Prostate gland (tissue), 2 donors: ENCODE data around the gene TNFRSF25. TPM values are rescaled to one million over a fixed set of nuclear protein-coding genes. Genes with fewer than 3 reads are reported as not detected.

ENCODE experiments used
- DNase-seq: peaks from one replicate; pipeline ENCODE4 v3.0.0-alpha.2; 2019; ENCODE audit warnings: low spot score
- H3K27ac ChIP-seq, 2 donors: fragments of 200-600 bp; sonication (generic); 2 replicates each; pipeline ENCODE4 v1.5.1; 2017 to 2019
- H3K27me3 ChIP-seq: fragments of 200-600 bp; sonication (generic); replicated peaks from 2 replicates; pipeline ENCODE4 v1.5.1; 2019; ENCODE audit not compliant: insufficient read depth
- H3K36me3 ChIP-seq, 2 donors: fragments of 200-600 bp; sonication (generic); 1 replicate in 1 of 2; 2 replicates in 1 of 2; pipeline versions ENCODE4 v1.5.1 to v1.8.1; 2017 to 2019
- H3K4me1 ChIP-seq: fragments of 200-600 bp; sonication (generic); replicated peaks from 2 replicates; pipeline ENCODE4 v1.5.1; 2019
- H3K4me3 ChIP-seq, 2 donors: fragments of 200-600 bp; sonication (generic); 2 replicates each; pipeline ENCODE4 v1.5.1; 2017 to 2019
- H3K9me3 ChIP-seq: fragments of 200-600 bp; sonication (generic); 2 replicates; pipeline ENCODE4 v1.5.1; 2017
- POLR2A ChIP-seq: fragments of 450-650 bp; IDR thresholded peaks from one replicate; pipeline ENCODE4 v1.6.1; 2016; ENCODE audit warnings: antibody characterized with exemption, mild to moderate bottlenecking
- POLR2AphosphoS5 ChIP-seq: sonication (generic); formaldehyde crosslinking; IDR thresholded peaks from one replicate; pipeline ENCODE4 v1.6.1; 2017; ENCODE audit warnings: antibody characterized with exemption
- WGBS: methylation state at CpG from one replicate; pipeline ENCODE4 v1.1.5; 2018; 5-methylcytosine and 5-hydroxymethylcytosine counted together
- intact Hi-C: fragments of 100-400 bp; cut with DNase I; formaldehyde crosslinking; loops from one replicate; pipeline ENCODE4 v1.14.2; 2022
- total RNA-seq, 2 donors: library from RNA; depleted of rRNA; stranded (reverse); fragments of >200 nt; gene quantifications; one replicate each; pipeline ENCODE4 v1.1.0, GENCODE V29; 2016
- TF ChIP-seq, protein P1 (sequence below), 4 experiments: fragments of 200-600 bp in 2 of 4; fragments of 450-650 bp in 2 of 4; sonication (generic) in 2 of 4; IDR thresholded peaks; 1 replicate in 3 of 4; 2 replicates in 1 of 4; pipeline ENCODE4 v1.5.1; 2016 to 2019; ENCODE audit warnings: antibody characterized with exemption in 4 of 4, mild to moderate bottlenecking in 2 of 4, moderate library complexity in 2 of 4

Gene TNFRSF25
- total RNA-seq, 2 donors from 2014 or later: 15.2 to 22.7 TPM

DNA sequence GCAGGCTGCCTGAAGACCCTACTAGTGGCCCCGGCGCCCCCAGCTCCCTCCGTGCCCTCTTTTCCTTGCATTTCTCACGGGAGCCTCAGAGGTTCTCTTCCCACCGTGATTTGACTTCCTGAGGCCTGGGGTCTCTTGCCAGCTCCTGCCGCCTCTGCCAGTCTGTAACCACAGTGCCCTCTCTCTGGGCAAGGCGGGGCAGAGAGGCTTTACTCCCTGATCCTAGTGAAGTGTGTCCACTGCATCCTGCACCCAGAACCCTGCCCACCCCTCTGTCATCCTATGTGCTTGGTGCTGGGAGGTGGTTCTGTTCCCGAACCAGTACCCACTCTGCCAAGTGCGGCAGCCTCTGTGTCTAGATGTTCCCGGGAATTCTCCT is 39.0 kb downstream of the TNFRSF25 start:
- H3K9me3 ChIP-seq: no peaks in the 10 kb centered on the region
- no peak overlapping the region for H3K27ac ChIP-seq
- no peak for DNase-seq
- no peaks in the 10 kb centered on the region for H3K36me3 ChIP-seq
- intact Hi-C loops: no loop called here
- H3K4me1 ChIP-seq: peaks cover 8% of the 10 kb centered on the region
- H3K27me3 ChIP-seq: no peaks in the 10 kb centered on the region
- WGBS: 90% methylated on average over 10 of the region's 10 CpGs
- no peak overlapping the region for H3K4me3 ChIP-seq
- TF ChIP-seq, protein P1, sequence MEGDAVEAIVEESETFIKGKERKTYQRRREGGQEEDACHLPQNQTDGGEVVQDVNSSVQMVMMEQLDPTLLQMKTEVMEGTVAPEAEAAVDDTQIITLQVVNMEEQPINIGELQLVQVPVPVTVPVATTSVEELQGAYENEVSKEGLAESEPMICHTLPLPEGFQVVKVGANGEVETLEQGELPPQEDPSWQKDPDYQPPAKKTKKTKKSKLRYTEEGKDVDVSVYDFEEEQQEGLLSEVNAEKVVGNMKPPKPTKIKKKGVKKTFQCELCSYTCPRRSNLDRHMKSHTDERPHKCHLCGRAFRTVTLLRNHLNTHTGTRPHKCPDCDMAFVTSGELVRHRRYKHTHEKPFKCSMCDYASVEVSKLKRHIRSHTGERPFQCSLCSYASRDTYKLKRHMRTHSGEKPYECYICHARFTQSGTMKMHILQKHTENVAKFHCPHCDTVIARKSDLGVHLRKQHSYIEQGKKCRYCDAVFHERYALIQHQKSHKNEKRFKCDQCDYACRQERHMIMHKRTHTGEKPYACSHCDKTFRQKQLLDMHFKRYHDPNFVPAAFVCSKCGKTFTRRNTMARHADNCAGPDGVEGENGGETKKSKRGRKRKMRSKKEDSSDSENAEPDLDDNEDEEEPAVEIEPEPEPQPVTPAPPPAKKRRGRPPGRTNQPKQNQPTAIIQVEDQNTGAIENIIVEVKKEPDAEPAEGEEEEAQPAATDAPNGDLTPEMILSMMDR (IDR thresholded peaks at IDR 0.05): no peak
- TF ChIP-seq POLR2A (no peak), POLR2AphosphoS5 (no peak)

DNA sequence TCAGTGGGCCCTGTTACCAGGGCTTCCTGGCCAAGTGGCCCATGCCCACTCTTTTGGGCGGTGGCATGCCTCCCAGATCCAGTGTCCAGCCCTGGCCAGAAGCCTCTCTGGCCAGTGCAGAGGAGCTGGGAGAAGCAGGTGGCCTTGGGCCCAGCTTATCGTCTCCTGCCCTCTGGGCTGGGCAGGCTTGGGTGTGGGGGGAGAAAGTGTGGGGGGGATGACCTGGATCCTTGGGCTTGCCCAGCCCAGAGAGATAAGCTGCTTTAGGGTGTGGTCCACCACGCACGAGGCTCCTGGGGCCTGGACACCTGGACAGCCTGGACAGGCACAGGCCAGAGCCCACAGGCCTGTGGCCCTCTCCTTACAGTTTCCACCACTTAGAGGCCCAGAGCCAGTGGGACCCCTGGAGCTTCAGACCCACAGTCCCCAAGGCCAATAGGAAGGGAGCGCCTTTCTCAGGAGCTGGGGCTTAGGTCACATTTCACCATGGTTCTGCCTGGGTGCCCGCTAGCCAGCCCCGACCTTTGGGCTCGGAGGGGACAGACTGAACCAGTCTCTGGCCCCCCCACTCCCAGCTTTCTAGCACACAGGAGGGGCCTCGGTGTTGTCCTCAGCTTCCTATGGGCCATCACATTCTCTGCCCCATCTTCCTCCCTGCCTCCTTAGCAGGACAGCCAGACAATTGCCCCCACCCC is 39.5 kb downstream of the TNFRSF25 start:
- Histone ChIP-seq H3K4me3 (no peak overlapping the region), H3K27me3 (no peaks in the 10 kb centered on the region), H3K36me3 (no peaks in the 10 kb centered on the region), H3K4me1 (peaks cover 8% of the 10 kb centered on the region), H3K27ac (no peak overlapping the region), H3K9me3 (no peaks in the 10 kb centered on the region)
- whole genome bisulfite sequencing: 90% methylated on average over 9 of the region's 9 CpGs
- intact Hi-C loops: no loop called here
- TF ChIP-seq POLR2AphosphoS5: no peak
- TF ChIP-seq POLR2A: no peak
- TF ChIP-seq, protein P1 (IDR thresholded peaks at IDR 0.05): no peak
- DNase-seq: no peak

DNA sequence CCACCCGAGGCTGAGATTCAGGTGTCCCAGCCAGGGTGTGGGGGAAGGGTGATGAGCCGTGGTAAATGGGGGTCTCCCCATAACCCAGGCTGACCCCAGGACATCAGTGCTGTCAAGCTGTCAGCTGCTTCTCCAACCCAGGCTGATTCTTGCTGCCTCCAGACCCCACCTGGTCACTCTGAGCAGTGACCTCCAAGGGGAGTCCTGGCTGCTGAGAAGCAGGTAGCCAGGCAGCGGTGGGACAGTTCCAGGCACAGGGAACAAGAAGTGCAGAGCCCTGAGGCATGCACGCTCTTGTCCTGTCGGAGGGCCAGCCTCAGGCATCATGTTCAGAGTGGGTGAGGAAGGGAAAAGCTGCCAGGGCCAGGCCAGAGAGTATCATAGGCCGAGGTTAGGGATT is 40.3 kb downstream of the TNFRSF25 start:
- 58% methylated on average over 6 of the region's 6 CpGs for whole genome bisulfite sequencing
- intact Hi-C loops: no loop called here
- Histone ChIP-seq H3K27me3 (no peaks in the 10 kb centered on the region), H3K36me3 (no peaks in the 10 kb centered on the region), H3K27ac (no peak overlapping the region), H3K4me3 (no peak overlapping the region), H3K9me3 (no peaks in the 10 kb centered on the region), H3K4me1 (peaks cover 8% of the 10 kb centered on the region)
- no peak for DNase-seq
- TF ChIP-seq POLR2A (no peak), POLR2AphosphoS5 (no peak)
- TF ChIP-seq, protein P1 (IDR thresholded peaks at IDR 0.05): no peak

DNA sequence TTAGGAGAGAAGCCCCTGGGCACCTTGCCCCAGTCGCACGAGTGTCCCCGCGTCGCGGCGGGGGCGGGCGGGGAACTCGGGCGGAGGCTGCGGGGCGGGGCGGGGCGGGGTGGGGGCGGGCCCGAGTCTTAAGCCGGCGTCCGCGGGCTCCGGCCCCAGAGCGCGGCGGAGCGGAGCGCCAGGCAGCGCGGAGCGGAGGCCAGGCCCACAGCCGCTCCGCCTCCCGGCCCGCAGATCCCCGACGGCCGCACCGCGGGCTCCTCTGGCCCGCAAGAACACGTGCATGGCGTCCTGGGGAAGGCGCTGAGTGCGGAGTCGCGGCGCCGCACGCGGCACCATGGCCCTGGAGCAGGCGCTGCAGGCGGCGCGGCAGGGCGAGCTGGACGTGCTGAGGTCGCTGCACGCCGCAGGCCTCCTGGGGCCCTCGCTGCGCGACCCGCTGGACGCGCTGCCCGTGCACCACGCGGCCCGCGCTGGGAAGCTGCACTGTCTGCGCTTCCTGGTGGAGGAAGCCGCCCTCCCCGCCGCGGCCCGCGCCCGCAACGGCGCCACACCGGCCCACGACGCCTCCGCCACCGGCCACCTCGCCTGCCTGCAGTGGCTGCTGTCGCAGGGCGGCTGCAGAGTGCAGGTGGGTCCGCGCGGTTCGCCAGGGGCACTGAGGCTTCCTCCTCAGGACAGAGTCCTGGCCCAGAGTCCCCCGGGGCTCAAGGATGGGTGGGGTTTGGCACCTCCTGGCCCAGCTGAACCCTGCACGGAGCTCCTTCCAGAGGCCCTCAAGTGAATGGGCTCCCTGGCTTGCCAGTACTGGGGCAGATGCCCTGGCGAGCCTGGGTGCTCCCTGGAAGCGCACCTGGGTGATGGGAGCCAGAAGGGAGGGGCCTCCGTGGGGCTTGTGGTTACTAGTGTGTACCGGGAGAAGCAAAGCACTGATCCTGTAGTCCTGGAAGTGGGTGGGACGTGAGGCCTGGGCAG is 41.1 kb downstream of the TNFRSF25 start, which contains the start of gene ESPN:
ESPN (plus strand) TSS at position 158 of the 975 bp plus-strand sequence; CDS start at position 338, 180 bp downstream.
- Histone ChIP-seq H3K9me3 (no peaks in the 10 kb centered on the region), H3K27ac (no peak within 1 kb of the TSS), H3K27me3 (no peaks in the 10 kb centered on the region), H3K36me3 (no peaks in the 10 kb centered on the region), H3K4me1 (peaks cover 11% of the 10 kb centered on the region), H3K4me3 (peak within 1 kb of the TSS; percentile 6 to 23)
- intact Hi-C loops: no loop called here
- no peak for DNase-seq
- WGBS: 11% methylated on average over 21 of the region's 99 CpGs
- TF ChIP-seq, protein P1 (IDR thresholded peaks at IDR 0.05): no peak
- TF ChIP-seq POLR2AphosphoS5 (no peak), POLR2A (no peak)
